NCI-H1930 (cell line): ENCODE measurements around the gene ITGB1BP1.
"Not testable (repeated sequence)": the region's sequence is repeated elsewhere in the genome, so short reads cannot be mapped to it uniquely, and the experiment has no call there.

Experiments used
- DNase-seq, 2 experiments: peaks; one replicate each; lab custom pipeline; 2025; lab: John Stamatoyannopoulos, UW

The ITGB1BP1 gene

DNA sequence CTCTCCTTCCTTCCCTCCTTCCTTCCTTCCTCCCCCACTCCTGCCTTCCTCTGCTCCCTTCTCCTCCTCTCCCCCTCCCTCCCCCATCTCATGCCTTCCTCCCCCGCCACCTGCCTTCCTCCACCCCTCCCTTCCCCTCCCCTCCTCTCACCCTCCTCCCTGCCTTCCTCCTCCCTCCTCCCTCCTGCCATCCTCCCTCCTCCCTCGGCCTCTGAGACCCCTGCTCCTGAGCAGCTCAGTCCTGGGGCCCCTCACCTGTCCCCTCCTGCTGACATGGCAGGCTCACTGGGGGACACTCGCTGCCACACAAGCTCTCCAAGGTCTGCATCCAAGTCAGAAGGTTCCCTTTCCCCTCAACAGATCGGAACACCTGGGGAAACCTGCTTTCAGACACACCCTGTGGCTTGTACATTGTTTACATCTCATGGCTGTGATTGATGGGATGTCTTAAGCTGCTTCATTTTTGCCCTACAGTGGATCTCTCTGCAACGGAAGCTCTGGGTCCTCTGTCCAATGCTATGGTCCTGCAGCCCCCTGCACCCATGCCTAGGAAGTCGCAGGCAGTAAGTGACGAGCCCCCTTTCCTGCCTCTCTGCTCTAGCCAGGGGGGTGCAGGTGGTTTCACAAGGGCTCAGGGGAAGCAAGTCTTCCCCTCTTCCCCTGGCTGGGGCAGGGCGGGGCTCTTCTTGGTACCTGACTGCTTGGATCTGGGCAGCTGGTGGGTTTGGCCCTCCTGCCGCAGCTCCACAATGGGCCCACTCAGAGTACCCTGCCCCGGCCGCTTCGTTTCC is 22.9 kb downstream of the ITGB1BP1 start:
- DNase-seq = no peak

DNA sequence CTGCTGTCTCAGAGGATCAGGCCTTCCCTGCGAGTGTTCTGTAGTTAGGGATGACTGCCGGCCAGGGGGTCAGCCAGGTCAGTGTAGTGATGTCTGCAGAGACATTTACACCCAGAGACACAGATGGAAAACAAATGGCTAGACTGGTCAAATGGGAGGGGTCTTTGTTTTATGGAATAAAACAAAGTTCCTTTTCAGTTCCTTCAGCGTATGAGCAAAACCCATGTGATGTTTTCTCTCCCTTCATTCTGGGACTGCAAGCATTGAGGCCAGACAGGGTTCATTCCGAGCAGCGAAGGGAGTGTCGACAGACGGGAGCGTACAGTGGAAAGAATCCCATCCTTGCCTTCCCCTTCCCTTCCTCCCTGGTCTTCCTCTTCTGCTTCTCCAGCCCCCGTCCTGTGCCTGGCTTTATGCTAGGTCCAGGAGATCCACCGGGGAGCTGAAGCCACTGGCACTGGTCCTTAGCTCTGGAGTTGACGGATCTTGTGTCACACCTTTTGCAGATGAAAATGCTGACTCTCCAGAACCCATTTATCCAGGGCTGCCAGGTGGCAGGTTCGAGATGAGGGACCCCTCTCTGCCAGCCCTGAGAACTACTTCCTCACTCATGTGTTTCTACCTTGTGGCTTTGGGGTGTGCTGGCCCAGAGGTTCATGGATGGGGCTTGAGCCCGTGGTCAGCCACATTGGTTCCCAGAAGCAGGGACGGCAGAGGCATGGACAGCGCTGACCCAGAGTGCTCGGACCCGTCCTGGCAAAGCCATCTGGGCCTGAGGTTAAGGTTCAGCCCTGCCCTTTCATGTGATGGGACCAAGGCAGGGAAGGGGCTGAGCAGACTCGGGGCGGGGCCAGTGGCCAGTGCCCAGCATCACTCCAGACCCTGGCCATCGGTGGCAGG is 24.2 kb downstream of the ITGB1BP1 start:
- DNase-seq = no peak

DNA sequence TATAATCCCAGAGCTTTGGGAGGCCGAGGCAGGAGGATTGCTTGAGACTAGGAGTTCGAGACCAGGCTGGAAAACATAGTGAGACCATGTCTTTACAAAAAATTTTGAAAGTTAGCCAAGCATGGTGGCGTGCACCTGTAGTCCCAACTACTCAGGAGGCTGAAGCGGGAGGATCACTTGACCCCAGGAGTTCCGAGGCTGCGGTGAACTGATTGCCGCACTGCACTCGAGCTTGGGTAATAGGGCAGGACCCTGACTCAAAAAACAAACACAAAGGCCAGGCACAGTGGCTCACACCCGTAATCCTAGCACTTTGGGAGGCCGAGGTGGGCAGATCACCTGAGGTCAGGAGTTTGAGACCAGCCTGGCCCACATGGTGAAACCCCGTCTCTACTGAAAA is 25.1 kb downstream of the ITGB1BP1 start:
- not testable (repeated sequence) for DNase-seq

DNA sequence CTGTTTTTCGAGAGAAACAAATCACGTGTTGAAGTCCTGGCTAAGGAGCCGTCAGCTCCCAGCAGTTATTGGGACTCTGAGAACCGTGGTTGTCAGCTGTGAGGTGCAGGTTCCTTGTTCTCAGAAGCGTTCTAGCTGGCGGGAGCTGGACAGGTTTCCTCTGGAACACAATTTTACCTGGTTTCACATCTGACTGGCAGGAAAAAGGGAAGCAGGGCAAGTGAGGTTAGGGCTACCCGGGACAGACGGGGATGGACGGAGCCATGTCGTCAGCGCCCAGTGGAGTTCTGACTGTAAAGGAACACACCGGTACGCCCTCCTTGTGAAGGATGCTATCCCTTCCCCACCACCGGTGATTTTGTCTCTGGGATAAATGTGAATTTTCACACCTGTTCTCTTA is 26.1 kb downstream of the ITGB1BP1 start:
- no peak for DNase-seq

DNA sequence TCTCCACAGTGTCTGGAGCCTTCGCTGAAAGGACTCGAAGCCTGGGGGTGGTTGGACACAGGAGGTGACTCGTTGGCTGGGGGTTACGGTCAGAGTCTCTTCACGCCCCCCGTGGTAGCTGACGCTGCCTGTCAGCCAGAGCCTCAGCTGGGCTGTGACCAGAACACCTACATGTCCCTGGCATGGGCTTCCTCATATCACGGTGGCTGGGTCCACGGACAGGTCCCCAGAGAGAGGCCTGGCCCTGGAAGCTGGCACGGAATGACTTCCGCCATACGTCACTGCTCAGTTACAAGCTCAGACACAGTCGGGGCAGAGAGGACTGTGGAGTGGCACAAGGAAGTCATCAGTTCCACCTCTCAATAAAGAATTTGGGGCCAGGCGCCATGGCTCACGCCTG is 28.5 kb downstream of the ITGB1BP1 start:
- DNase-seq = no peak

DNA sequence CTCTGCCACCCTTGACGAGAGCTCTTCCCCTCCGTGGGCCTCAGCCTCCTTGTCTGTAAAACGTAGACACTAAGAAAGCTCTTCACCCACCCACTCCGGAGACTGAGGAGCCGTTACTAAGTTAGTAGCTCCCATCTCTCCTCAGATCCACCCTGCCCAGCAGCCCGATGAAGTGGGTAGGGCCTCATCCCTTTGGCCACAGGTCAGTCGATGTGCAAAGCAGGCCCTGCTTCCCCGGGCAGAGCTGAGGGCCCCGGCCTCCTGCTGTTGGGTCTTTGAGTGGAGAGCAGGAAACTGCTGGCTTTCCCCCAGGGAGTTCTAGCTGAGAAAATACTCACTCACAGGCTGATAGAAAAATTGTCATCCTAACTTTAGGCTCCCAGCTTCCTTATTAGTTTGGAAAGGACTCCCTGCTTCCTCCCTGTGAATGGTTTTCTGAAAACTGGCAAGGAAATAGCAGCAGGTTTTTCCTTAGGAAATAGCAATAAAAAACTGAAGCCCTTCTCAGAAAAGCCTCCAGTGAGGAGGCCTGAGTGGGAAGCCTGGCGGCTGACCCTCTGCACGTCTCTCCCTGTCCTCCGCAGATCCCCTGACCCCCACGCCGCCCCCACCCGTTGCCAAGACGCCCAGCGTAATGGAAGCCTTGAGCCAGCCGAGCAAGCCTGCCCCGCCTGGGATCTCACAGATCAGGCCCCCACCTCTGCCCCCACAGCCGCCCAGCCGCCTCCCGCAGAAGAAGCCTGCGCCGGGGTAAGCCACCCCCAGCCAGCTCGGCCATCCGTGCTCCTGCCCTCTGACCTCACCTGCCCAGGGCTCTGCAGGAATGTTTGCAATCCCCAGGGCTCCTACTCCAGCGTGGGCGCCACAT is 30.2 kb downstream of the ITGB1BP1 start:
- no peak for DNase-seq

DNA sequence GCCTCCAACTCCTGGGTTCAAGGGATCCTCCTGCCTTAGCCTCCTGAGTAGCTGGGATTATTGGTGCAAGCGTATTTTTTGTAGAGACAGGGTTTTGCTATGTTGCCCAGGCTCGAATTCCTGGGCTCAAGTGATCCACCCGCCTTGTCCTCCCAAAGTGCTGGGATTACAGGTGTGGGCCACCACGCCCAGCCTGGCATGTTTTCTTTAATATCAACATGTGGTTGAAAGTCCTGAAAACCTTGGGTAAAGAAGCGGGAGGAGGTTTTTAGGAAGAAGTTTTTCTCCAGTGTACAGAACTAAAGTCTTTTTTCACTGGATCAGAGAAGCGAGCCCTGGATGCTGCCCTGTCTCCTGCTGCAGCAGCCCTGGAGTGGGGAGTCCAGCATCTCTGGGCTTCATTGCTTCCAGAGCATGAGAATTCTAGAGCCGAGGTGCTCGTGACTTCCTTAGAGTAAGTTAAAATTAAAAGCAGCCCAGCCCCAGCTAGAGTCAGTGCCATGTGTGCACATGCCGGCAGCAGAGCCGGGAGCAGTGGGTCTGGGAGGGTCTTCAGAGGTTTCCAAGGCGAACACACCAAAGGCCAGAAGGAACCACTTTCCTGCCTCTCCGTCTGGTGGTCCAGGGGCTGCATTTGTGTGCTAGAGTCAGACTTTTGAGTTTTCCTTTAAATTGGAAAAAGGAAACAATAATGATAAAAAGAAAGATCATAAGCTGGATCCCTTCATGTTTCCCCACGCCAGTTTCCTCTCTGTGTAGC is 31.2 kb downstream of the ITGB1BP1 start:
- DNase-seq = no peak

DNA sequence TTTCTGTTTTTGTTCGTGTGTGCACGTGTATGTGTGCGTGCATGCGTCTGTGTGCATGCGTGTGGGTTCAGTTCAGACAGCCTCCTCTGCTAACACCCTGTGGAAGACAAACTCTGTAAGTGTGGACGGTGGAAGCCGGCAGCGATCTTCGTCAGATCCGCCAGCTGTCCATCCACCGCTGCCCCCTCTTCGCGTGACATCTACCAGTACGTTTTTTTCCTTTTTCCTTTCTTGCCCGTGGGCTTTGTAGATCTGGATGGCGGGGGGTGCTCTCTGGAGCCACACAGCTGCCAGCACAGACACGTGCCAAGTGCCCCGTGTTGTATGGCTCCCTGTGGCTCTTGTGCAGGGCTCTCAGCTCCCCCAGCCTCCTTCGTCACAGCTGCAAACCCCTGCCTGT is 32.3 kb downstream of the ITGB1BP1 start:
- no peak for DNase-seq

DNA sequence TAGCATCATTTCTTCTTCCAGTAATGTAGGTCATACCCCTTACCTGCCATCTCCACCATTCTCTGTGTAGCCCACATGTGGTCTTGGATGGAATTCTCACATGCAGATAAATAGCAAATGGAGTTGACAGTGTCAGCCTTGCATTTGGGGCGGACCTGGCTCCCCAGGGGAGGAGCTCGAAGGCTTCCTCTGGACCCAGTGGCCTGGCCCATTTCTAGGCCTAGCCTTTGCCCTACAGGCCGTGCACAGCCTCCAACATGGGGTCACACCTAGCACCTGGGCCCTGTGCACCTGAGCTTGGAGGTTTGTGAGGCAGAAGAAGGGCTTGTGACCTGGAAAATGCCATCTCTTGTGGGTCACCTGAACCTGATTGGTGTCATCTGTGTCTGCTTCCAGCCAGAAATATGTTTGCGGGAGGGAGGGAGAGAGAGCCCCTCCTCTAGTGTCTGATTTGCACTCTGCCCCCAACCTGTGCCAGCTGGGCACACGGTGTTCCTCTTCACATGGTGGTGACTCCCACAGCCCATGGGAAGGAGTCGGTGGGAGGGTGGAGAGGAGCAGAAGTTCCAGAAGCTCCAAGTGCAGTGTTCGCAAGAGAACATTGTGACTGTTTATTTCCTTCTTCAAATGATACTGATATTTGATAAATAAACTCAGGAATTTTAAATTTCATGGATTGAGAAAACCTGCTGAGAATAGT is 33.0 kb downstream of the ITGB1BP1 start:
- DNase-seq = no peak

DNA sequence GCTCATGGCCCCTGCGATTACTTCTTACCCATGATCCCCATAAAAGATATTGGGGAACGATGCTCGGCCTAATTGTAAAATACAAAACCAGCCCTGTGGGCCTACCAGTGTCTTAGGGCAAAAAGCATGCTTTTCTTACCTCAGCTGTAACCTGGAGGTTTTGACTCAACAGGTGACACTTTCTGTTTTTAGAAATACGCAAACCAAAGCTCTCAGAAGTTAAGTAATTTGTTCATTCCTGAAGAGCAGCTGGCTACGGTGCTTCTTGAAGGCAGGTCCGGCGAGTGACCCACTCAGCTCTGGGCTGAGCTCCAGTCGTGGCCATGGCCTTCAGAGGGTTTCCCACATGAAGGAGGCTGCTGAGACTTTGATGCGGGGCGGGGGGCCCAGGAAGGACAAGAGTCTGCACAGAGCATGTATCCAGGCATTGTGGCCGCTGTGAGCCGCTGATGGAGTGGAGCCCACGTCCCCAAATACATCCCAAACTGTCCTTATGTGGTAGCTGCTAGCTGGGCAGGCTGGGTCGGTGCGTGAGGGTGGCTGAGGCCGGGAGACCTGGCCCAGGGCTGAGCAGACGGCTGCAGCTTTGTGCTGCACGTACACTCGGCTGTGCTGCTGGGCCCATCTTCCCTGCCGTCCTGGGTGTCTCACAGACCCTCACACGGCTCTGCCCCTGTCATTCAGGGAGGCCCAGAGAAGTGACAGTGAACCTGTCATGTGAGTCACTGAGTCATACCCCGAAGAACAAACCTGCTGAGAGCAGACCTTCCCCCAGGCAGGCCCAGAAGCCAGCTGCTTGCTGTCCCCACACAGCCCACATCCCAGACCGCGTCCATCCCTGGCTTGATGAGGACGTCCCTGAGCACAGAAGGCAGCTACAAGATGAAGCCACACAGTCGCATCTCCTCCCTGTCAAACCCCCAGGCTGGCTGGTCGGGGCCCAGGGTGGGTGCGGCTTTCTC is 34.1 kb downstream of the ITGB1BP1 start:
- DNase-seq = no peak

DNA sequence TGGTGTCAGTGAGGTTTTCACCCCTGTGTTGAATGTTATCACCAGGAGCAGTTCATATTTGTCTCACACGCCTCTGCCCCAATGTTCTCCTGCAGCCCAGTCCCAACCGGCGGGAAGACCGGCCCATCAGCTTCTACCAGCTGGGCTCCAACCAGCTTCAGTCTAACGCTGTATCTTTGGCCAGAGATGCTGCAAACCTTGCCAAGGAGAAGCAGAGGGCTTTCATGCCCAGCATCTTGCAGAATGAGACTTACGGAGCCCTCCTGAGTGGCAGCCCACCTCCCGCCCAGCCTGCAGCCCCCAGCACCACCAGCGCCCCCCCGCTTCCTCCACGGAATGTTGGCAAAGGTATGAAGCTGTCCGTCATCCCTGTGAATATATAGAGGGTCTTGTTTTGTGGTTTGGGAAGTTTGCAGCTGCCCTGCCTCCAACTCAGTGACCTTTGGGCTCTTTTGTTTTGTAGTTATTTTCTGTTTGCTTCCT is 35.1 kb downstream of the ITGB1BP1 start:
- DNase-seq = no peak

DNA sequence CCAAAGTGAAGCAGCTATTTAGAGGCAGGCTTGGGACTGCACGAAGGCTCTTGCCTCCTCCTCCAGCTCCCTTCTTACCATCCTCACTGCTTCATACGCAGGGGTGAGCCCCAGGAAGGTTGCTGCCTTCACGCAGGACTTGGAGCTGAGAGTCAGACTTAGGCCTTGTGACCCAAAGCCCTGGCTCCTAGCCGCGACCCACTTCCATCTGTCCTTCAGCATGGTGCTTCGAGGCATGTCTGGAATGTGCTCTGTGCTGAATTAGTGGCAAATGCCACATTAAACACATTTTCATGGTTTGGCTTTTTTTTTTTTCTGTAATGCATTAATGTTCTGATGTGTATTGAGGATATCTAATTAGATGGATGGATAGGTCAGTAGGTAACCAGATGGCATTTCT is 37.5 kb downstream of the ITGB1BP1 start:
- no peak for DNase-seq

DNA sequence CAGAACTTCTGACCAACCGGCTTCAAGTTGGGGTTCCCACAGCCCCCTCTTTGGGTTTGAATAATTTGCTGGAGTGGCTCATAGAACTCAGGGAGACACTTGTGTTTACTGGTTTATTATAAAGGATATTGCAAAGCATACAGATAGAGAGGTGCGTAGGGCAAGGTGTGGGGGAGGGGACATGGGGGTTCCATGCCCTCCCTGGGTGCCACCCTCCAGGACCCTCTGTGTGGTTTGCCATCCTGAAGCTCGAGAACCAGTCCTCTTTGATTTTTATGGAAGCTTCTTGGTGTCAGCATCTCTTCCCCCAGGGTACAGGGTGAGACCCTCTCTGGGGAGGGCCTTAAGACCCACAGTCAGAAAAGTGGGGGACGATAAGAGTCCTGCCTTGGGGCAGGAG is 38.8 kb downstream of the ITGB1BP1 start:
- no peak for DNase-seq

DNA sequence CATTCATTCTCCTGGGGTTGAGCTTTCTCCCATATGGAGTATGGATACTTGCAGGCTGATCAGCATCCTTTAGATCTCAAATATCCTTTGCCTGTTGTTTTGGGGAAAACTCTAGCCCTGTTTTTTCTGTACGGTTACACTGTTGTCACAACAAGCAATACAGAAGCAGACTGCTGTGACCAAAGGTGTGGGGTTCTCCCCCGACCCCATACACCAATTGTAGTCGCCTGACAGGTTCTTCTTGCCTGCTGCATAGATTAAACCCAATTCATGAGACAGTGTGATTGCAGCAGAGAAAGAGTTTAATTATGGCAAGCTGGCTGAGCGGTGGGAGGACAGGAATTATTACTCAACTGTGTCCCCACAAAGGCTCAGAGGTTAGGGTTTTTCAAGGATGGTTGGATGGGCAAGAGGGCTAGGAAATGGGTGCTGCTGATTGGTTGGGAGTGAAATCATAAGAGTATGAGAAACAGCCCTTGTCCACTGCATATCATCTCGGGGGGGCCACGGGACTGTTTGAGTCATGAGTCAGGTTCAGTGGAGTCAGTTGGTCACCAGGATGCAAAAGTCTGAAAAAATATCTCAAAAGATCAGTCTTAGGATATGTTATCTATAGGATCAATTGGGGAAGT is 40.6 kb downstream of the ITGB1BP1 start:
- DNase-seq = no peak

DNA sequence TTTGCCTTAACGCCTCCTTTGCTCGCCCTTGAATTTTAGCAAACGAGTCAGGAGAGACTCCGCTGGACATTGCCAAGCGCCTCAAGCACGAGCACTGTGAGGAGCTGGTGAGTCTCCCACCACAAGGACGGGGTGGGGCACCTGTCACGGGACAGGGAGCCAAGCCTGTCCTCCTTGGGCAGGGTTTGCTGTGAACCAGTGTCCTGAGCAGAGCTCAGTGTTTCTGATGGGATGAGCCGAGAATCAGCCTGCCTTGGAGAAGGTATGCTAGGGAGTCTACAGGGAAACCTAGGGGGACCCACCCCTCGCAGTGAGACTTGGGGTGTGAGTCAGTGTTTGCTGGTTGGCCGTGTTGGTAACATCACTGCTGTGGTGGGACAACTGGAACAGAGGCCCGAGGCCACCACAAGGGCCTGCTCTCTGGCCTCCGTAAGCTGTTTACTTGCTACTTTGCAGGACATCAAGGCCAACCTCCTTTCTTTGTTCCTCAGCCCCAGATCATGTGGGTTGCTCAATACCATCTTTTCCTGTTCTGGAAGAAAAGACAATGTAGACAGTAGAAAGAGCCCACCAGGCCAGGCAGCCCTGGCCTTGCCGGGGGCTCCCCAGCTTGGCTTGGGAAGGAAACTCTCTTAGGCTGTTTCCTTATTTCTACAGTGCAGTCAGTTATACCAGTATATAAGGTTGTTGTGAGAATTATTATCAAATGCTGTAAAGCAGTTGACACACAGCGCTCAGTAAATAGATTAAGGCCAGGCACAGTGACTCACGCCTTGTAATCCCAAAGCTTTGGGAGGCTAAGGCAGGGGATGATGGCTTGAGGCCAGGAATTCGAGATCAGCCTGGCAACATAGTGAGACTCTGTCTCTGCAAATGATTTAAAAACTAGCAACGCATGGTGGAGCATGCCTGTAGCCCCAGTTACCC is 42.4 kb downstream of the ITGB1BP1 start:
- DNase-seq = no peak

DNA sequence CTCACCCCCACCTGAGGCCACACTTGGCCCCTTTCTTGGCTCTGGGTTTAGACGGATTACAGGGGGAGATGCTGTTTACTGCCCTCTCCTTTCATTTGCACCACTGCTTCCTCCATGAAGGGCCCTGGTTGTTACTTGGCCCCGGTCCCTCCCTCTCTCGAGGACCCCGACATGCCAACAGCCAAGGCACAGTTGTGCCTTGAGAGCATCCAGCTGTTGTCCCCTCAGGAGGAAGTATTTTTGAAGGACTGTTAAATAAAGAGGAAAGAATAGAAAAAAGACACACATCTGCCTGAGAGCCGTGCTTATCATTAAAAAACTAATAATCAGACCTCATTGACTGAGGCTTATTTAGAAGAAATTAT is 44.0 kb downstream of the ITGB1BP1 start:
- DNase-seq = no peak

DNA sequence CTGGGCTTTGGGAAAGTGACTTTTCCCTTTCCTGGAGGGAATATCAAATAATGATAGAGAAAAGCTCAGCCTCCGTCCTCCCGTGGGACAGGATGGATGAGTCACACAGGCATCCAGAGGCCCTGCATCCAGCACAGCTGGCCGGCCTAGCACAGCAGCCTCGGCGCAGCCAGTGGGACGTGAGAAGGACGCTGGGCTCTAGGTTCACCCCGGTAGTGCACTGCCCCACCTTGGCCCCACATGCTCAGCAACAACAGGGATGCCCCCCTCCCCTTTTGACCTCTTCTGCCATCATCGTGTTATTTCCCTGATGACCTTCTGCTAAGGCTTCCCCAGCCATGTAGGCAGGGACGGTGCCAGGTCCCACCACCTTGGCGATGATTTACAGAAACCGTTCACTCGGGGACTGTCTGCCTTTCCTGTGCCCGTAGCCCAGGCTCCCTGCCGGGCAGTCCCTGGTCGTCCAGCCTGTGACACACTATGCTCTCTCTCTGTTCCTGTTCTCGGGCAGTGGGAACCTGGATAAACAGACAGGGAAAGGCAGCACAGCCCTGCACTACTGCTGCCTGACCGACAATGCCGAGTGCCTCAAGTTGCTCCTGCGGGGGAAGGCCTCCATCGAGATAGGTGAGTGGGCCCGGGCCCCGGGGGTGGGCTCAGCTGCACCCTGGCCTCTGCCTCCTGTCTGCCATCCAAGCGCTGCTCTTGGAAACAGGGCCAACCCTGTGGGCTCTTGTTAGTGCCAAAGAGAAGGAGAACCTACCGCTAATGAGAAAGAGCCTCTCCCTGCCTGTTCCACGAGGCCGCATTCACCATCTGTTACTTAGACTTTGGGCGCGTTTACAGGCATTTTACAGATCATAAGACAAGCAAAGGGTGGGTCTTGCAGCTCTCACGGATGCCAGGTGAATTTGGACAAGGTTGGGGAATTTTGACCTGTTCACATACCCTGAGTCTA is 44.6 kb downstream of the ITGB1BP1 start:
- DNase-seq = no peak
